Stomach (tissue), 4 donors: ENCODE data around the gene ZDHHC18.

Experiments used
- EP300 ChIP-seq: sonication (generic); formaldehyde crosslinking; IDR thresholded peaks from one replicate; pipeline ENCODE4 v1.6.1; 2017; ENCODE audit warnings: antibody characterized with exemption
- POLR2A ChIP-seq, 4 donors: fragments of 450-650 bp; IDR thresholded peaks; one replicate each; pipeline ENCODE4 v1.6.1; 2016; ENCODE audit warnings: antibody characterized with exemption in 4 of 4, control low read depth in 2 of 4, mild to moderate bottlenecking in 1 of 4, moderate library complexity in 1 of 4
- POLR2AphosphoS5 ChIP-seq, 3 donors: sonication (generic); formaldehyde crosslinking; IDR thresholded peaks; one replicate each; pipeline ENCODE4 v1.6.1; 2016; ENCODE audit warnings: antibody characterized with exemption in 3 of 3
- TF ChIP-seq, protein P1 (sequence below), 7 experiments: fragments of 450-650 bp in 4 of 7; fragments of 200-600 bp in 3 of 7; sonication (generic) in 3 of 7; IDR thresholded peaks; one replicate each; pipeline ENCODE4 v1.5.1; 2016 to 2019; ENCODE audit warnings: antibody characterized with exemption in 7 of 7, control low read depth in 2 of 7, mild to moderate bottlenecking in 1 of 7

DNA sequence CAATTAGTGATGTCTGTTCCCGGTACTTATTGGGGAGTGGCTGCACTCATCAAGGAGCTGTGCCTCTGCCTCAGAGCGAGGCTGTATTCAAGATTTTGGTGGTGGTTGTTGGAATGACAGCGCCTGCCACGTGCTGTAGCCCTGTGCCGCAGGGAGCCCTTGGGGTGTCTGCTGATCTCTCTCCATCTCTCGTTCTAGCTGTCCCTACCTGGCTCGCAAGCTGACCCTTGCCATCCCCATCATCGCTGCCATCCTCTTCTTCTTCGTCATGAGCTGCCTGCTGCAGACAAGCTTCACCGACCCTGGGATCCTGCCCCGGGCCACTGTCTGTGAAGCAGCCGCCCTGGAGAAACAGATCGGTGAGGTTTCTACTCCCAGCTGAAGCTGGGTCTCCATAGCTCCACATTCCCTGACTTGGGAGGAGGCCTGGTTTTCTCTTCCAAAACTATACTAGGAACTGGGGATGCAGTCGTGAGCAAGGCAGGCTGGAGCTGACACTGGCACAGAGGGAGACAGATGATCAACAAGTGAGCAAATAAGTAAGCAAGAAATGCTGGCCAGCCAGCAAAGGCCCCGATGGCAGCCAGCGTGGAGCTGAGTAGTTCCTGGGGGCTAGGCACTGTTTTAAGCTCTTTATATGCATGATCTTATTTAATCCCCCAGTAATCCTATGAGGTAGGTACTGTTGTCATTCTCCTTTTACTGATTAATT, 5.9 kb downstream of the ZDHHC18 start:
- TF ChIP-seq, protein P1, sequence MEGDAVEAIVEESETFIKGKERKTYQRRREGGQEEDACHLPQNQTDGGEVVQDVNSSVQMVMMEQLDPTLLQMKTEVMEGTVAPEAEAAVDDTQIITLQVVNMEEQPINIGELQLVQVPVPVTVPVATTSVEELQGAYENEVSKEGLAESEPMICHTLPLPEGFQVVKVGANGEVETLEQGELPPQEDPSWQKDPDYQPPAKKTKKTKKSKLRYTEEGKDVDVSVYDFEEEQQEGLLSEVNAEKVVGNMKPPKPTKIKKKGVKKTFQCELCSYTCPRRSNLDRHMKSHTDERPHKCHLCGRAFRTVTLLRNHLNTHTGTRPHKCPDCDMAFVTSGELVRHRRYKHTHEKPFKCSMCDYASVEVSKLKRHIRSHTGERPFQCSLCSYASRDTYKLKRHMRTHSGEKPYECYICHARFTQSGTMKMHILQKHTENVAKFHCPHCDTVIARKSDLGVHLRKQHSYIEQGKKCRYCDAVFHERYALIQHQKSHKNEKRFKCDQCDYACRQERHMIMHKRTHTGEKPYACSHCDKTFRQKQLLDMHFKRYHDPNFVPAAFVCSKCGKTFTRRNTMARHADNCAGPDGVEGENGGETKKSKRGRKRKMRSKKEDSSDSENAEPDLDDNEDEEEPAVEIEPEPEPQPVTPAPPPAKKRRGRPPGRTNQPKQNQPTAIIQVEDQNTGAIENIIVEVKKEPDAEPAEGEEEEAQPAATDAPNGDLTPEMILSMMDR (IDR thresholded peaks at IDR 0.05) = no peak
- TF ChIP-seq POLR2AphosphoS5 (IDR thresholded peaks at IDR 0.05) (no peak), POLR2A (IDR thresholded peaks at IDR 0.05) (no peak), EP300 (no peak)
